ENCODE measurements around the gene NPLOC4.

DNA sequence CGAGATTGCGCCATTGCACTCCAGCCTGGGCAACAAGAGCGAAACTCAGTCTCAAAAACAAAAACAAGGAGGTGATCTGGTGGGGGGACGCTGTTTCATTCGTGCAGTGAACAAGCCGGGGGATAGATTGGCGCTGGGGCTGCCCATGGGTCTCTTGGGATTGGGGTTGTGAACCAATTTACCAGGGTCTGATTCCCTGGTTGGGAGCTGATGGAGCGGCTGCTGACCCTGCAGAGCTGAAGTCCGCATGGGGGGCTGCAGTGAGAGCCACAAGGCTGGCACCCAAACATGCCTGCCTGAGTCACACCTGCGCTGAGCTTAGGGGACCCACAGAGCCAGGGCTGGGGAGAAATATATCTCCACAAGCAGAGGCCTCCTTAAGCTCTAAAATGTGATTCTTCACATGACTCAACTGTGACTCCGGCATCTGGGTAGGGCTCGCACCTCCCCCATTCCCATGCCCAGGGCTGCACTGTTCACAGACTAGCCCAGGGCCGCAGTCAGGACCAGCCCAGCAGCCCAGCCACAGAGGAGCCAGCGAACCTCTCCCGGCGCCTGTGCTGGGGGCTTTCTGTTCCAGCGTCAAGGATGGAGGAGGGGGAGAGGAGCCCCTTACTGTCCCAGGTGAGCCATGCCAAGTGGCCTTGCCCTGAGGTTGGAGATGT is 5.0 kb upstream of the NPLOC4 start:
- TF ChIP-seq CTCF (IDR thresholded peaks at IDR 0.05) (no peak), POLR2A (IDR thresholded peaks at IDR 0.05) (no peak)
